ENCODE measurements around the gene C11orf86. TPM values are rescaled to one million over a fixed set of nuclear protein-coding genes. Genes with fewer than 3 reads are reported as not detected.
"Not testable (repeated sequence)": the region's sequence is repeated elsewhere in the genome, so short reads cannot be mapped to it uniquely, and the experiment has no call there.

The C11orf86 gene
- total RNA-seq, 1 donor from 2014 or later = not detected

DNA sequence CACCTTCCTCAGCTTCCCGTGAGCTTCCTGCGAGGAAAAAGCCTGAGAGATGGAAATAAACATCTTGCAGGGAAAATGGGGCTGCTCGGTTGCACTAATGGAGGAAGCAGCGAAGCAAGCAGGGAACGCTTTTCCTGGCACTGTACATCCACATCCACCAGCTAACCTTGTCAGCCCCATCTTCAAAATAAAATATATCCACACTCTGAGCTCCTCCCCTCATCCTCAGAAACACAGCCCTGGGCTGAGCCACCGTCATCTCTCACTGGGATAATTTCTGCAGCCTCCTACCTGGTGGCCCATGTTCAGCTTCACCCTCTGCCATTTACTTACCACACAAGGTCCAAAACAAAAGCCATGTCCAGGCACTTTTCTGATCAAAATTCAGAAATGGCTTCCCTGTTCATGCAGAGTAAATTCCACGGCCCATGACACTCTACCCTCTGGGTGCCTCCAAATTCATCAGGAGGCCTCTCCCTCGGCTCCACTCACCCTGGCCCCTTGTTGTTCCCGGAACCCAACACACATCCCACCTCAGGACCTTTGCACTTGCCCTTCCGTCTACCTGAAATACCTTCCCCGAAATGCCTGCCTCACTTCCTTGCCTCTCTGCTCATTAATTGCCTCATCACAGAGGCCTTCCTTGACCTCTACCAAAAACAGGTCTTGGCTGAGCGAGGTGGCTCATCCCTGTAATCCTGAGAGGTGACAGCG lies 13.0 kb downstream of the C11orf86 start:
- ATAC-seq = no peak
- no peak for DNase-seq (ENCODE audit: low spot score)

DNA sequence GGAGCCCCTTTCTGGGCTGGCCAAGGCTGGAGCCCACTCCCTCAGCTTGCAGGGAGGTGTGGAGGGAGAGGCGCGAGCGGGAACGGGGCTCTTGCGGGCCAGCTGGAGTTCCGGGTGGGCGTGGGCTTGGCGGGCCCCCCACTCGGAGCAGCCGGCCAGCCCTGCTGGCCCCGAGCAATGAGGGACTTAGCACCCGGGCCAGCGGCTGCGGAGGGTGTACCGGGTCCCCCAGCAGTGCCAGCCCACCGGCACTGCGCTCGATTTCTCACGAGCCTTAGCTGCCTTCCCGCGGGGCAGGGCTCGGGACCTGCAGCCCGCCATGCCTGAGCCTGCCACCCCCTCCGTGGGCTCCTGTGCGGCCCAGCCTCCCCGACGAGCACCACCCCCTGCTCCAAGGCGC lies 13.6 kb downstream of the C11orf86 start:
- DNase-seq (ENCODE audit: low spot score); ATAC-seq: not testable (repeated sequence)

DNA sequence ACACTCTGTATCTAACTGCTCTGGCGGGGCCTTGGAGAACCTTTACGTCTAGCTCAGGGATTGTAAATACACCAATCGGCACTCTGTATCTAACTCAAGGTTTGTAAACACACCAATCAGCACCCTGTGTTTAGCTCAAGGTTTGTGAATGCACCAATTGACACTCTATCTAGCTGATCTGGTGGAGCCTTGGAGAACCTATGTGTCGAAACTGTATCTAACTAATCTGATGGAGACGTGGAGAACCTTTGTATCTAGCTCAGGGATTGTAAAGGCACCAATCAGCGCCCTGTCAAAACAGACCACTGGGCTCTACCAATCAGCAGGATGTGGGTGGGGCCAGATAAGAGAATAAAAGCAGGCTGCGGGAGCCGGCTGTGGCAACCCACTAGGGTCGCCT lies 14.3 kb downstream of the C11orf86 start:
- DNase-seq (ENCODE audit: low spot score); ATAC-seq: not testable (repeated sequence)

DNA sequence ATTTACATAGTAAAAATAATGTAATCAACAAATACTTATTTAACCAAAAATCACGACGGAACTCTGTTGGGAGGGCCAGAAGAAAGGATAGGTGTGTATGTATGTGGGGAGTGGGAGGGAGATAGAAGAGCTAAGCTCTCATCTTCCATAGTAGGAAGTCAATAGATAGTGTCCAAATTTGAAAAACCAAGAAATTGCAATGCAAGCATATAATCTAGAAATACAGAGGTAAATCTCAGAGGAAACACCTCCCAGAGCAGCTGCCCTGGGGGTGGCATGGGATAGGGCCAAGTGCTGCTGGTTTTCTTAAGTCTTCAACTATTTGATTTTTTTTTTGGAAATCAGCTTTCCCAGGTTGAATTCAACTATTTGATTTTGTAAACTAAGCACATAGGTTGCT lies 16.9 kb downstream of the C11orf86 start:
- DNase-seq (ENCODE audit: low spot score) = no peak
- no peak for ATAC-seq

DNA sequence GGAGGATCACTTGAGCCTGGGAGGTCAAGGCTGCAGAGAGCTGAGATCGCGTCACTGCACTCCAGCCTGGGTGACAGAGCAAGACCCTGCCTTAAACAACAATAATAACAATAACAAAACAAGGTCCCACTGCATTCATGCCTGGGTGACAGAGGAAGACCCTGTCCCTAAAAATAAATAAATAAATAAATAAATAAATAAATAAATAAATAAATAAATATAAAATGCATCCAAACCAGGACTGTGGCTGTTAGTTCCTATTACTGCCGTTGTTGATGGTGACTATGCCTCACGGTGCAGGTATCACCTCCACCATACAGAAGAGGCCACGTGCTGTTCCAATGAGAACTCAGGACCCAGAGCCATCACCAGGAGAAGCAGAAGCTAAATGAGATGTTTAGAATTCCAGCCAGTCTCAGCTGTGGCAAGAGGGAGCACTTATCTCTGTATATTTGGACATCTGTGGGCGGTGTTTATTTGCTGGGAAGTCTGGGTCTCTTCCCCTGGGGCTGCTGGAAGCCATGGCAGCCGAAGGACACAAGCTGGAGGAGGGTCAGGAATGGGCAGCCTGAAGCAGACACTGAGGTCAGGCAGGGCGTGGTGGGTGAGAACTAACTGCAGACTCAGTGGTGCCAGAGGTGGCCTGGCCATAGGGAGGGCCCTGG lies 21.6 kb downstream of the C11orf86 start:
- ATAC-seq (peak; percentile 55), DNase-seq (ENCODE audit: low spot score) (no peak)

DNA sequence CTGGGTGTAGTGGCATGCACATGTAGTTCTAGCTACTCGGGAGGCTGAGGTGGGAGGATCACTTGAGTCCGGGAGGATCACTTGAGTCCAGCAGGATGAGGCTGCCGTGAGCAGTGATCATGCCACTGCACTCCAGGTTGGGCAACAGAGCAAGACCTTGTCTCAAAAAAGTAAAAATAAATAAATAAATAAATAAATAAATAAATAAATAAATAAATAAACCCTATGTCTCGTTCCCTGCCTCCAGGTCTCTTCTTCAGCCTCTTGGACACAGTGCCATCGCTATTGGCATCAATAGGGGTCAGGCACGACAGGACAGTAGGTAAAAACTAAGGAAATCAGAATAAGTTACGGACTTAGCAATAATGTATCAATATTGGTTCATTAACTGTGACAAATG lies 24.5 kb downstream of the C11orf86 start:
- no peak for DNase-seq (ENCODE audit: low spot score)
- no peak for ATAC-seq

DNA sequence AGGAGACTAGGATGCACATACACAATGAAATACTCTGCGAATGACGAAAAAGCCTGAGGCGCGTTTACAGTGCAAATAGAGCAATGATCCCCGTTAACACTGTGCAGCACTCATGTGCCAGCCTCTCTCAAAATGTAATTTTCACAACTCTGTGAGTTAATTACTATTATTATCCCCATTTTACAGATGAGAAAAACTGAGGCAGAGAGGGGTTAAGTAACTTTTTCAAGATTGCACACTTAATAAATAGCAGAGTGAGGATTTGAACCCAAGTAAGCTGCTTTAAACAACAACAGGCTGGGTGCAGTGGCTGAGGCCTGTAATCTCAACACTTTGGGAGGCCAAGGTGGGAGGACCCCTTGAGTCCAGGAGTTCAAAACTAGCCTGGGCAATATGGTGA lies 26.2 kb downstream of the C11orf86 start:
- ATAC-seq (no peak), DNase-seq (ENCODE audit: low spot score) (no peak)

DNA sequence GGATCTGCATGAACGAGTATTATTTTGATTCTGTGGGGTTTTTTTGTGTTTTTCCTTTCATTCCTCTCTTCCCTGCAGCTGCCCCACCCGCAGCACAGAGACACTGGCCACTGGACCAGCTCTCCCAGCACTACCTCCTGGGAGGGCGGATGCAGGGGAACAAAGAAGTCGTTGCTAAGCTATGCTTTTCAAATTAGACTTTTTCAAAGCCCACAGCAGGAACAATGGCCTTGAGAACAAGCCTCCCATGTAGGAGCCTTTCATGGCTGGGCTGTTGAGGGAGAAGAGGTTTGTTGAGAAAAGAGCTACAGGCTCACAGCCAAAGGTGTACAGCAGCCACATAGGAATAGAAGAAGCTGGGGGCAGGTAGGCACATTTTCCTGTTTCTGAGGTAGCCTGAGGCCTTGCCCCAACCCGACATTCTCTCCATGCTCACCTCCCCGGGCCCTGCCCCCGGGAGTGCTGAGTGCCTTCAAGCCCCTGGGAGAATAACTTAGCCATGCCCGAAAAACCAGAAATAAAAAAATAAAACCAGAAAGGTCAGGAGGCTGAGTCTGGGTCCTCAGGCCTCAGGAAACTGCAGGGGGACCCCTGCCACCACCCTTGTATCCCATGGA lies 27.3 kb downstream of the C11orf86 start:
- no peak for DNase-seq (ENCODE audit: low spot score)
- ATAC-seq = peak; percentile 13

DNA sequence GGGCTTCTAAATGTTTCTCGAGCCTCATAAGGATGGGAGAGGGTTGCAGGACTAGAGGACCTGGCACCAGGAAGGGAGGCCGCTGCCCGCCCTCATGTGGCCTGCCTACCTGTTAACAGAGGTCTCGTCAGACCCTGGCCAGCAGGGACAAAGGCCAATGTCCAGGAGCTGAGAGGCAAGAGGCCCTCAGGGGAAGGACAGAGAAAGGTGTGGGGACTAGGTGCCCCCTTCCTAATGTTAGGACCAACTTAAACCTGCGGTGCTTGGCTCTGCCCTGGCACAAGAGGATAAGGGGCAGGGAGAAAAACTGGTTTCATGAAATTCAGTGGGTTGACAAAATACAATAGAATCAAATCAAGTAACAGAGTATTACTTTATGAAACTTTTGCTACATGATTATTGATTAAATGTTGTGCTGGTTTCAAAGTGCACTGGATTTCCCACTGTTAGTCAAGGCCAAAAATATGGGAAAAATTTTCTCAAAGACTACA lies 27.9 kb downstream of the C11orf86 start:
- ATAC-seq (peak; percentile 88), DNase-seq (ENCODE audit: low spot score) (peak; percentile 91)

DNA sequence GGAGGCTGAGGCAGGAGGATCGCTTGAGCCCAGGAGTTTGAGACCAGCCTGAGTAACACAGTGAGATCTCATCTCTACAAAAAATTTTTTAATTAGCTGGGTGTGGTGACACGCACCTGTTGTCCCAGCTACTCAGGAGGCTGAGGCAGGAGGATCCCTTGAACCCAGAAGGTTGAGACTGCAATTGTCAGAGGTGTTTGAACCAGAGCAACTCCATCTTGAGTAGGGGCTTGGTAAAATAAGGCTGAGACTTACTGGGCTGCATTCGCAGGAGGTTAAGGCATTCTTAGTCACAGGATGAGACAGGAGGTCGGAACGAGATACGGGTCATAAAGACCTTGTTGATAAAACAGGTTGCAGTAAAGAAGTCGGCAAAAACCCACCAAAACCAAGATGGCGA lies 30.1 kb downstream of the C11orf86 start:
- DNase-seq (ENCODE audit: low spot score); ATAC-seq: not testable (repeated sequence)

DNA sequence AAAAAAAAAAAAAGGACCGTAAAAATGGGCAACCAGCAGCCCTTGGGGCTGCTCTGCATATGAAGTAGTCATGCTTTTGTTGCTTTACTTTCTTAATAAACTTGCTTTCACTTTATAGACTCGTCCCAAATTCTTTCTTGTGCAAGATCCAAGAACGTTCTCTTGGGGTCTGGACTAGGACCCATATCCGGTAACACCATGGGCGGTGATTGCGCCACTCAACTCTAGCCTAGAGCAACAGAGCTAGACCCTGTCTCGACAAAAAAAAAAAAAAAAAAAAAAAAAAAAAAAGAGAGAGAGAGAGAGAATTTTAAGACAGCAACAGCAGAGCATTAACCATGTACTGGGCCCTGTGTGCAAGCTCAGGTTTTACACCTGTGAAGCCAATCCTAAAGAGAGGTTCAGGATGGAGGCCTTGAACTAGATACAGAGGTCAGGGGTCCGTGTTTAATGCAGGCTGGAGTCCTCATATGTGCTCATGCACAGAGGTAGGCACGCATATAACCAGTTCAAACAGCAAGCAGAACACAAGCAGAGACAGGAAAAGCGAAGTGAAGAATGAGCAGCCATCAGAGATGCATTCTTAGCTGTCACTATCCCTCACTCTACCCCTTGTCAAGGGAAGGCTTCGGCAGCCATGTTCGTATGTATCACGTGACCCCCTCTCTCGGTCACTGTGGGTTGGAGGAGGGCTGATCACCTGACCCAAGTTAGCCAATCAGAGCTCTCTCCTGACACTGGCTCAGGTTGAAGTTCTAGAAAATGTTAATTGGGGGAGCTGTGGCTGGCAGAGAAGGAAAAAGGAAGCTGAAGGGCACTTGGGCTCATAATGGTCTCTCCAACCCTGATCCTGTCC lies 31.2 kb downstream of the C11orf86 start:
- DNase-seq (ENCODE audit: low spot score) (no peak), ATAC-seq (no peak)

DNA sequence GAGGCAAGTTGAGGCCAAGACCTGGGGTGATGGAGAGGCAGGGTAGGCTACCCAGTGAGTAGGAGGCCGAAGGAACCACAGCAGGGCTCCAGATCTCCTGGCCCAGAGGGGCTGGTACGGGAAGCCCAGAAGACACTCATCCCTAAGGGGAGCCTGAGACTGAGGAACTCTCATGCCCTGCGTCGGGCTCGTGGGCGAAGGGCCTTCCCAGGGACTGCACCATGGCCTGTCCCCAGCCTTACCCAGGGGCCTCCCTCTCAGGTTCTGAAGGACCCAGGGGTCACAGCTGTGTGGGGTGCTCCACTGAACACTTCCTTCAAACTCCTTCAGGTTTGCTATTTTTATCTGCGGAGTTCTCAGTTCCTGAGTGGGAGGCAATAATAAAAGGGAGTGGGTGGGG lies 32.0 kb downstream of the C11orf86 start:
- DNase-seq (ENCODE audit: low spot score) (no peak), ATAC-seq (no peak)

DNA sequence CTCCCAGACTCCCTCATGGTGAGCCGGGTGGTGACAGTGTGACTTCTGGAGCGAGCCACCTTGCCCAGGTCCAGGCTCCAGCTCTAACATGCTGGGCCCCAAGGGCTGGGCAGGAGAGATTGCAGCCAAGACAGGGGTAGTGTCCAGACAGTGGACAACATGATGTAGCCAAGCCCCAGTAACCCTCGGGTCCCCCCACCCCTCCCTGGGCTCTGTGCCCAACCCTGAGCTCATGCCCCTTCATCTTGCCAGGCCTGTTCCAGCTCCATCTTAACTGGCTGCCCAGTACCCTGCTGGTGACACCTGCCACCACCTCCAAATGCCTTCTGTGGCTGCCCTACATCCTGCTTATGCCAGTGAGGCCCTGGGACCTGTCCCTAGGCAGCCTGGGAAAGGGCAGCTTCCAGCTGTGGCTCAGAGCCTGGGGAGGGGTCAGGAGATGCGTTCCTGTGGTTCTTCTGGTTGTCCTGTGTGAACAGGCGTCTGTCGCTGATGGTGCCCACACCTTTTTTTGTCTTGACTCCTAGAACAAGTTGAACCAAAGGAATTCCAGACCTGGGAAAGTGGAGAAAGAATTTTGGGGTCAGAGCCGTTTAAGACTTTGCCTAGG lies 35.3 kb downstream of the C11orf86 start:
- ATAC-seq = peak; percentile 11
- DNase-seq (ENCODE audit: low spot score) = no peak

DNA sequence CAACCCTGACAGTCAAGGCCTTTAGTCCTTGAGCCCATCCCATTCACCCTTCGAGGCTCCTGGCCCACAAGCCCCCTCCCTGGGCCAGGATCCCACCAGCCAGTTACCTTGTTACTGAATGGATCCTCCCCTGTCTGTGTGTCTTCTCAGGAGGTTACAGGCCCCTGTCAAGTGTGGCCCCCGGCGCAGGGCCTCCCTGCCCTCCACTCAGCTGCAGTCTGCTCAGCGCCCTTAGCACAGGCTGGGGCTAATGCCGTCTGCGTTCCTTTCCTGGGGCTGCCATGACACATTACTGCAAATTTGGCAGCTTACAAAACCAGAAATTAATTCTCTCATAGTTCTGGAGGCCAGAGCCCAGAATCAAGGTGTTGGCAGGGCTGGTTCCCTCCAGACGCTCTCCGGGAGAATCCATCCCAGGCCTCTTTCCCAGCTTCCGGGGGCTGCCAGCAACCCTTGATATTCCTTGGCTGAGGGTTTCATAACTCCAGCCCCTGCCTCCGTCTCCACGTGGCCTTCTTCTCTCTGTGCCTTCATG lies 38.5 kb downstream of the C11orf86 start:
- no peak for ATAC-seq
- no peak for DNase-seq (ENCODE audit: low spot score)

DNA sequence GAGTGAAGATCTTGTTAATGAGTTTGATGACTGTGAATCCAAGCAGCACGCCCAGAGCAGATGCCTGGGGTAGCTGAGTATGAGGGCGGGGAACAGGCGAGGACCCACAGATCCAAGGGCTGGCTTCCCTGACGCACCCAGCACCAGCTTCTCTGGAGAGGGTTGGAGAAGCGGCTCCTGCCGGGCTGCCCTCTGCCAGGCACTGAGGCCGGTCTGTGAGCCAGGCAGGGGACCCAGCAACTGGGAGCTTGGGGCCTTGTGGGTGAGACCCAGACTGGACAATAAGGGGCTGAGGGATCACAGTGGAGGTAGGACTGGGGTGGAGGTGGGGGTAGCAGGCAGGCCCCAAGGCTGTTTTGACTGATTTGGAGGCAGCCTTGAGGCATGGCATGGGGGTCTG lies 39.2 kb downstream of the C11orf86 start:
- DNase-seq (ENCODE audit: low spot score) = no peak
- ATAC-seq = no peak

DNA sequence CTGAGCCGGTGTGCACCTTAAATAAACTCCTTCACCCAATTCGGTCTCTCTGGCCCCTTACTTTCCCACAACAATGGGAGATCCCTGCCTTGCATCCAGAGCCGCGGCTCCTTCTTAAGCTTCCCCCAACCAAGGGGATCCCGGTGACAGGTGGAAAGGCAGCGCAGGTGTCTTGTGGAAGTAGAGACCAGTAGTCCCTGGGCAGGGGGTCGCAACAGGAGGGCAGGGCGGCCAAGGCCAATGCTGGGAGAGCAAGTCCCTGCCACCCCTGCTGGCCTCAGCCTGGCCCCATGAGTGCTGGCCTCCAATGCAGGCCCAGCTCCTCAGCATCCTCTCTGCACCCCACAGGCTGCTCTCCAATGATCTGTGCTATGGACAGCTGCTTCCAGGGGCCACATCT lies 39.9 kb downstream of the C11orf86 start:
- DNase-seq (ENCODE audit: low spot score) = no peak
- no peak for ATAC-seq

DNA sequence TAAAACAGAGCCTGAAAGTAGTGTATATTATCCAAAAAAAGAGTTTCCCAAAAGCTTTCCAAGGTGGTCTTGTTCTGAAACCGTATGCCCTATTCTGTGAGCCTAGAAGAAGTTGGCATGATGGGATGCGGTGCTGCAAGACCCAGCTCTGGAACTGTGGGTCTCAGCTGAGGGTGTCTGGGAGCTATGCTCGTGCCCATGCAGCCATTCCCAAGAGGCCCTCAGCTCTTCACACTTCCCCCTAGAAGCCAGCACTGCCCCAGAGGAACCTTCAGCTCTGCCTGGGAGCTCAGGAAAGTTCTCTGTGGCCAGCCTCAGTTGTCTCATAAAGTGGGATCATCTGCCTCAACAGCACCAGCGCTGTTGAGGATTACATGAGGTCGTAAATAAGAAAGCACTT lies 41.4 kb downstream of the C11orf86 start:
- ATAC-seq (no peak), DNase-seq (ENCODE audit: low spot score) (no peak)

DNA sequence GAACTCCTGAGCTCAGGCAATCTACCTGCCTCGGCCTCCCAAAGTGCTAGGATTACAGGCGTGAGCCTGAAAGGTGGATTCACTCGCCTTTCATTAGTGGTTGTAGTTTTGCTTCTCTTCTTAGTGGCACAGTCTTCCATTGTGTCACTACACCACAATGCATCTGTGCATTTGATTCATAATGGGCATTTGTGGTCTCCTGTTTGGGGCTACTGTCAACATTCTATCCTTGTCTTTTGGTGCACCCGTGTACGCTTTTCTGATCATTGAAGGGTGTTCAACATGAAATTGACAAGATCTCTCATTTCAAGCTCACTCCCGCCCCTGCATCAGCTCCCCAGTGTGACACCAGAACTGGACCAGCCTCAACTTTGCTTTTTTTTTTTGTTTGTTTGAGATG lies 45.8 kb downstream of the C11orf86 start:
- ATAC-seq (no peak), DNase-seq (ENCODE audit: low spot score) (no peak)

DNA sequence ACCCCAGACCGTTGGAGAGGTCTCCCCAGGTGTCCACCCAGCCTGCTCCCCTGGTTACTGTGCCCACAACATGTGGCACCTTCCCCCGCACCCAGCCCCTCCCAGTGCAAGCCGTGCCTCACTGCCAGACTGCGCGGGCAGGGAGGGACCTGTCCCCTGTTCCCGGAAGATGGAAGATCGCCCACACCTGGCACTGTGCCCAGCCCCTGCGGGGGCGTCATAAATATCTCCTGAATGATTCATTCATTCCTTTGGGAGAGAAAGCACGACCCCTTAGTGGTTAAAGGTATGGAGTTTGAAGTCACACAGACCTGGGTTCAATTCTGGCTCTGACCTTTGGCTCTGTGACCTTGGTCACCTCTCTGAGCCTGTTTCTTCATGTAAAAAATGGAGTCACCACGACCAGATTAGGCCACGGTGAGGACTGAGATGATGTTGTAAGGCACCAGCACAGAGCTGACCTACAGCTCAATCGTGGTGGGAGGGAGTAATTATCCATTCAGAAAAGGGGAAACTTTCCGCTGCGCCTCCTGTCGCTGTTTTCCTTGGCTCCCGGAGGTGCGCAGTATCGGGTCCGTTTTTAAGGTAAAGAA lies 47.3 kb downstream of the C11orf86 start:
- peak; percentile 70 for DNase-seq (ENCODE audit: low spot score)

More for the DNA sequence above, 47.3 kb downstream of the C11orf86 start:
- ATAC-seq = peak; percentile 38
